T1000 (cell line): ENCODE data around the gene PIK3R5.

Source experiments
- DNase-seq: peaks from one replicate; lab custom pipeline; 2025; ENCODE audit warnings: mixed read lengths; lab: John Stamatoyannopoulos, UW

PIK3R5 gene

GRCh38 chr17:8832711-8833352 lies 132.7 kb downstream of the PIK3R5 start:
- DNase-seq: no peak

- DNase-seq: no peak
Observed at GRCh38 chr17:8831234-8831849, 134.2 kb downstream of the PIK3R5 start.

DNA sequence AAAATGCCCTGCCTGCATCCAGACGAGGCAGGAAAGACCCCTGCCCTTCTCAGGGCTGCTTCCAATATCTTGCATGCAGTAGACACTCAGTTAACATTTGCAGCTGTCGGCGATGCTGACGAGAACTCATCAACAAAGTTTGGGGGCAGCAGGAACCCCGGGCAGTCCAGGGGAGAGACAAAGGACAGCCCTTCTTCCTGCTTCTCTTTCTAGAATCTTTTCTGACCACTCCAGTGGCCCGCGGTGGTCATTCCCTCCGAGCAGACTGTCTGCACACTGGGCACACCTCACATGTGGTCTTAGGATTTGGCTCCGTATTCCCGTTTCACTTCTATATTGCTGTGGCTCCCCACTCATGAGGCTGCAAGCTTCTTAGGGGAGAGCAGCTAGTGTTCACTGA lies 135.4 kb downstream of the PIK3R5 start:
- DNase-seq: no peak

DNA sequence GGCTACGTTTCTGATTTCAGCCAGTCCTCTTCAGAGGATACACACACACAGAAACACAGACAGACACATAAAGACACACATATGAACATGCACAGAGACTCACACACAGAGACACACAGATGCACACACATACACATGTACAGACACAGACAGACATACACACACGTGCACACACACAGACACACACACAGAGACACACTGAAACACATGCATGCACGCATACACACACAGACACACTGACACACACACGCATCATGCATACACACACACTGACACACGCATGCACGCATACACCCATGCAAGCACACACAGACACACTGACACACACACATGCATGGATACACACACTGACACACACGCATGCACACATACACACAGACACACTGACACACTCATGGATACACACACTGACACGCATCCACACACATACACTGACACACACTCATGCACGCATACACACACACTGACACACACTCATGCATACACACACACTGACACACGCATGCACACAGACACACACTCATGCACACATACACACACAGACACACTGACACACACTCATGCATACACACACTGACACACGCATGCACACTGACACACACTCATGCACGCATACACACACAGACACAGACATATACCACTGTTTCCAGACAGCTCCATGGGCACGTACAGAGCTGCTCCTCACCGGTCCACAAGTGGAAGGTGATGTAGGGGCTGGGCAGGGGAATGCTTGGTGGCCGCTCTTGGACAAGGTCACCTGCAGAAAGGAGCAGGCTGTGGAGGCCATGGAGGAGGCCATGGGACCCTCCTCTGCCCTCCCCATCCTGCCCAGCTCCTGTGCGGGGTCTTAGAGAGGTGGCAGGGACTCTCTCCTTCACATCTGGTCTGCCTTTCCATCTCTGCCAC lies 136.2 kb downstream of the PIK3R5 start:
- DNase-seq: no peak
